Stimulated activated naive CD8-positive, alpha-beta T cell treated with anti-CD3 and anti-CD28 coated beads, Interleukin-15, Interleukin-2, amounts not matched to agents 100 ng/mL and 50 ng/mL, for 24 hours (primary cell): ENCODE measurements around the gene PRMT3.

Experiments used
- H3K27ac Mint-ChIP-seq: one replicate; pipeline ENCODE4 v1.8.0; 2021; ENCODE audit warnings: mild to moderate bottlenecking, mixed read lengths
- H3K27me3 Mint-ChIP-seq: one replicate; pipeline ENCODE4 v1.8.0; 2021; ENCODE audit warnings: mixed read lengths
- H3K36me3 Mint-ChIP-seq: one replicate; pipeline ENCODE4 v1.8.0; 2021; ENCODE audit warnings: low read depth, mixed read lengths
- H3K4me1 Mint-ChIP-seq: one replicate; pipeline ENCODE4 v1.8.0; 2021; ENCODE audit warnings: low read depth, mixed read lengths
- H3K4me3 Mint-ChIP-seq: one replicate; pipeline ENCODE4 v1.8.0; 2021; ENCODE audit warnings: mild to moderate bottlenecking, mixed read lengths
- H3K9me3 Mint-ChIP-seq: one replicate; pipeline ENCODE4 v1.8.0; 2021; ENCODE audit warnings: mixed read lengths

PRMT3 gene

DNA sequence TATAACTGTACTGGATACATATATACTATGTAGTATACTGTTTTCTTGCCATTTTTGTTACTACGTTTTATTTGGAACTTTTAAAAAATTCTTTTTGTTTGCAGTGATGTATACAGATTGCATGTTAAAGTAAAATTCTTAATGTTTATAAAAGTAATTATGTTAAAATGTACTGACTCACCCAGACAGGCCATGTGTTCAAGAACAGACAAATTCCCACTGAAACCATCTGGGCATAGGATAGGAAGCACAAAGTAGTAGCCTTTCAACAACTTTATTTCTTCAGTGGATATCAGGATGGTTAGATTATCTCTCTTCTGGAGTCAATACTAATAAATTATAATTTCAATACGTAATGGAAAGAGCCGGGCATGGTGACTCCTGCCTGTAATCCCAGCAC is 19.8 kb downstream of the PRMT3 start:
- Mint-ChIP-seq H3K4me1 (no peaks in the 10 kb centered on the region), H3K4me3 (no peak overlapping the region), H3K27ac (no peak overlapping the region), H3K27me3 (no peaks in the 10 kb centered on the region), H3K9me3 (no peaks in the 10 kb centered on the region), H3K36me3 (peaks cover 62% of the 10 kb centered on the region)

DNA sequence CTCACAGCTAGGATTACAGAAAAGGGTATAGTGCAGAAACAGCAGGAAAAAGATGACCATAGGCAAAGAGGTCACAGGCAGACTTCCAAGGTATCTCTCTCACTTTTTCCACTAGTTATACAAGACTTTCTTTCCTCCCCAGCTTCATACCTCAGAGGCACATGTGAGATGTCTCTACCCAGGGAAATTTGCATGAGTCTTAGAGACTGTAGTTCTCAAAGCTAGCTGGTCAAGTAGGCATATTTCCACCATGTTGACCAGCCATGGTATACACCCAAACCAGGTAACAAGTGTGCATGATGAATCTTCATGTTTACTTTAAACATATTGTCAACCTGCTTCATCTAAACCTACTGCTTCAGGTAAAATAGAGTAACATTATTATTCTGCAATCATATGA is 27.9 kb downstream of the PRMT3 start:
- no peak overlapping the region for H3K4me3 Mint-ChIP-seq
- H3K27me3 Mint-ChIP-seq = no peaks in the 10 kb centered on the region
- no peaks in the 10 kb centered on the region for H3K9me3 Mint-ChIP-seq
- H3K4me1 Mint-ChIP-seq = peaks cover 28% of the 10 kb centered on the region
- H3K27ac Mint-ChIP-seq = peak overlapping the region; percentile 47
- H3K36me3 Mint-ChIP-seq = peaks cover 90% of the 10 kb centered on the region

DNA sequence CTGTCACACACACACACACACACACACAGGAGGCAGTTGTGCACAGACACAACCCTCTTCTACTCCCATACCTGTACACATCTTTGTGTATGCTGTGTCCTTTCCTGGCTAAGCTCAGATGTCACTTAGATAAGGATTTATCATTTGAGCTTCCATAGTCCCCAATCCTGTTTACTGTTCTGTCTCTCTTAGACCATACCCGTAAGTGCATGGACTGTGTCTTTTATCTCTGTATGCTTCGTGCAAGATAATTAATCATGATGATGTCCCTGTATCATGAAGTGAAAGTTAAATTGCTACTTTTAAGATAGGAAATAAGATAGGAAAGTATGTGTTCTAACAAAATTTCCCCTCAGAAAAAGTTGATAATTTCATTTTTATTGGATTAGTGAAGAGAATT is 30.3 kb downstream of the PRMT3 start:
- H3K27ac Mint-ChIP-seq = peak overlapping the region; percentile 61
- H3K4me3 Mint-ChIP-seq = no peak overlapping the region
- peaks cover 41% of the 10 kb centered on the region for H3K4me1 Mint-ChIP-seq
- no peaks in the 10 kb centered on the region for H3K9me3 Mint-ChIP-seq
- peaks cover 90% of the 10 kb centered on the region for H3K36me3 Mint-ChIP-seq
- no peaks in the 10 kb centered on the region for H3K27me3 Mint-ChIP-seq

DNA sequence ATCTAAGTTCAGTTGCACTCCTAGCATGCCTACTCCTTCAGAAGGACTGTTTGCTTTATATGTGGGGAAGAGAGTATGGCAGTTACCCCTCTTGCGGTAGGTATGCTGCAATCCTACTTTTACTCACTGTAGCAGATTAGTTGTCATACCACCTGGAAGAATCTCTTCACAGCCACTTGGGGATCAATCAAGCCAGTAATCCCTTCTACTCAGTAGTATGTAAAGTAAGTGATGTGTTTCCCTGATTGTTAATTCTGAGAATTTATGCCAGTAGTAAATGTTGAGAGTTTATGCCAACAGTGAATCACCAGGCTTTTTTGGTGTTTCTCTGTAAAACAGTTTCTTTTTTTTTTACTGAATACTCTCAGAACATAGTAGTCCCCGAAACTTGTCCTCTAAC is 34.4 kb downstream of the PRMT3 start:
- Mint-ChIP-seq H3K4me3 (no peak overlapping the region), H3K9me3 (no peaks in the 10 kb centered on the region), H3K27ac (peak overlapping the region; percentile 28), H3K27me3 (no peaks in the 10 kb centered on the region), H3K36me3 (peaks cover 80% of the 10 kb centered on the region), H3K4me1 (peaks cover 20% of the 10 kb centered on the region)

DNA sequence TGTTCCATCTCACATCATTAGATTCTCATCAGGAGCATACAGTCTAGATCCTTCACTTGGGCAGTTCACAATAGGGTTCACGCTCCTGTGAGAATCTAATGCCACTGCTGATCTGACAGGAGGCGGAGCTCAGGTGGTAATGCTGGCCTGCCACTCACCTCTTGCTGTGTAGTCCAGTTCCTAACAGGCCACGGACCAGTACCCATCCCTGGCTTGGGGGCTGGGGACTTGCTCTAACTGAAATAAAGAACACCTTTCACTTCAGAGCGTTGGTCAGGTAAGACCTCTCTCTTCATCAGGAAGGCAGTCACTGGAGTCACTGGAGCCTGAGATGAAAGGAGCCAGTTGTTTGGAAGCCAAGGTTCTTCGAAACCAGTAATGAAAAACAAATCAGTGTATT is 41.7 kb downstream of the PRMT3 start:
- Mint-ChIP-seq H3K4me3 (no peak overlapping the region), H3K27ac (no peak overlapping the region), H3K27me3 (no peaks in the 10 kb centered on the region), H3K9me3 (no peaks in the 10 kb centered on the region), H3K4me1 (no peaks in the 10 kb centered on the region), H3K36me3 (peaks cover 53% of the 10 kb centered on the region)

DNA sequence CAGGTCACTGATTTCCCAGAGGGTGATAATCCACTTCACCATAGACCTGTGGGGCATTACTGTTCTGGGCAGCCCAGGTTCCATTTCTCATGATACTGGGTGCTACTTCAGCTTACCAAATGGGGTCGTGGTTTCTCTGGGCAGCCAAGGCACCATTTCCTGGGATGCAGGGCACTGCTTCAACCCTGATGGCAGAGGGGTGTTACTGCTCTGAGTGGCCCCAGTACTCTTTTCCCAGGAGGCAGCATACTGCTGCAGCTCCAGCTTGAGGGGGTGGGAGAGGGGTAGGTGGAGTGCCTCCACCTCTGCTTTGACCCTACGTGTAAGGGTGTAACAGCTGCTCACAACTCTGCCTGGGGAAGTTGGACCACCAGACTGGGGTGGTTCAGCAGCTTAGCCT is 51.1 kb downstream of the PRMT3 start:
- Mint-ChIP-seq H3K4me3 (no peak overlapping the region), H3K27ac (no peak overlapping the region), H3K9me3 (no peaks in the 10 kb centered on the region), H3K36me3 (peaks cover 55% of the 10 kb centered on the region), H3K27me3 (no peaks in the 10 kb centered on the region), H3K4me1 (peaks cover 4% of the 10 kb centered on the region)

DNA sequence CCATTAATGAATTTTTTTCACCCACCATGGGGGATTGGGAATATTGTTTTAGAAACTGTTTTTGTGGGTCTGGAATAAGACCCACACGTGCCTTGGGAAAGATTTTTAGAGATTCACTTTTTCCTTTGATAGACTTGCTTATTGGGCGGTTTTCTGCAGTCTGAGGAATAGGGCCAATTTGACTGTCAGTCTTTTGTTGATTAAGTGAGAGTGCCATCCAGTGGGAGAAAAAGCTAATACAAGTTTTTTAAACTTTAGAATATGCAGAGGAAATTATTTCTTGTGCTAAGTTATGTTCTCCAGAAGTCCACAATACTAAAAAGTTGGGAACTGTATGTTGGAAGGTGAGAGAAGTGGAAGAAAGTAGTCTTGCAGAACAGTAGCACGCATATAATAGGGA is 56.1 kb downstream of the PRMT3 start:
- no peak overlapping the region for H3K27ac Mint-ChIP-seq
- no peaks in the 10 kb centered on the region for H3K4me1 Mint-ChIP-seq
- H3K4me3 Mint-ChIP-seq = no peak overlapping the region
- H3K27me3 Mint-ChIP-seq = no peaks in the 10 kb centered on the region
- H3K36me3 Mint-ChIP-seq = peaks cover 41% of the 10 kb centered on the region
- H3K9me3 Mint-ChIP-seq = no peaks in the 10 kb centered on the region

DNA sequence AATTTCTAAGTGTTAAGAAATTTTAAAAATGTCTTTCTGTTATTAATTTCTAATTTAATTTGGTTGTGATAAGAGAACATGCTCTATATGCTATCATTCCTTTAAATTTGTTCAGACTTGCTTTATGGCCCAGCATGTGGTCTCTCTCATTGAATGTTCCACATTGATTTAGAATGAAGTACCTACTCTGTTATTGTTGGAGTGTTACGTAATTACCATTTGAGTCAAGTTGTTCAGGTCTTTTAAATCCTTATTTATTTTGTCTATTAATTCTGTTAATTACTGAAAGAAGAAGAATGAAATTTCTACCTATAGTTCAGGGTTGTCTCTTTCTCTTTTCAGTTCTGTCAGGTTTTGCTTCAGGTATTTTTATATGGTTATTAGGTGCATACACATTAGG is 57.0 kb downstream of the PRMT3 start:
- no peaks in the 10 kb centered on the region for H3K27me3 Mint-ChIP-seq
- no peak overlapping the region for H3K27ac Mint-ChIP-seq
- no peaks in the 10 kb centered on the region for H3K4me1 Mint-ChIP-seq
- no peak overlapping the region for H3K4me3 Mint-ChIP-seq
- no peaks in the 10 kb centered on the region for H3K9me3 Mint-ChIP-seq
- H3K36me3 Mint-ChIP-seq = peaks cover 44% of the 10 kb centered on the region

DNA sequence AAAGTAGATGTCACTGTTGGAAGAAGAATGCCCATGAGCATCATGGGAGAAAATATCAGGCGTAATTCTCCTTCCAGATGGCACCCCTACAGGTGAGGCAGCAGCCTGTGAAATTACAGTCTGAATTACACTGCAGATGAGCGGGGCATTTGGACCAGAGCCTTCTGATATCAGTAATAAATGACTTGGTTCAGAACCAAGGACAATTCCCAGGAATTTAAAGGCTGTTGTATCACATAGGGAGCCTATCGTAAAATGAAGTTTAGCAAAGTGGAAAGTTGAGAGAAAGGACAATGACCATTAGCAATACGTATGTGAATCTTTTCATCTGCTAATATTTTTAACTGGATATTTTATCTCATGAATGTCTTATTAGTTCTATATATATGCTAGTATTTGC is 61.3 kb downstream of the PRMT3 start:
- Mint-ChIP-seq H3K9me3 (no peaks in the 10 kb centered on the region), H3K27me3 (no peaks in the 10 kb centered on the region), H3K27ac (no peak overlapping the region), H3K4me1 (peaks cover 4% of the 10 kb centered on the region), H3K36me3 (peaks cover 54% of the 10 kb centered on the region), H3K4me3 (no peak overlapping the region)

DNA sequence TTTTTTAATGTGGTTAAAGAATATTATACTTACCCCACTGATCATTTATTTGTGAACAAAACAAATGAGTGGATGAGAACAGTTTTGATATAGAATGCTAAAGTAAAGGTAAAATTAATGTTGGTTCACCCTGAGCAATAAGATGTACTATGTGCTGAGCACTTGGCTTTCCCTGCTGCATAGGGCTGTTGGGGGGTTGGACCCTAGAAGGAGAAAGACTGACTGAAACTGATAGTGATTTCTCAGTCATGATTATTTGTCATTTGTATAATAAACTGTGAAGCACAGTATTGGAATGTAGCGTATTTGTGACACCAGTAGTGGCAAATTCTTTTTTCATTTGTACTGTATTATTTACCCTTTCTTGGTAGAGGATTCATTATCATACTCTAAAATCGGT is 63.3 kb downstream of the PRMT3 start:
- Mint-ChIP-seq H3K4me1 (peaks cover 4% of the 10 kb centered on the region), H3K9me3 (no peaks in the 10 kb centered on the region), H3K27ac (no peak overlapping the region), H3K27me3 (no peaks in the 10 kb centered on the region), H3K36me3 (peaks cover 60% of the 10 kb centered on the region), H3K4me3 (no peak overlapping the region)

DNA sequence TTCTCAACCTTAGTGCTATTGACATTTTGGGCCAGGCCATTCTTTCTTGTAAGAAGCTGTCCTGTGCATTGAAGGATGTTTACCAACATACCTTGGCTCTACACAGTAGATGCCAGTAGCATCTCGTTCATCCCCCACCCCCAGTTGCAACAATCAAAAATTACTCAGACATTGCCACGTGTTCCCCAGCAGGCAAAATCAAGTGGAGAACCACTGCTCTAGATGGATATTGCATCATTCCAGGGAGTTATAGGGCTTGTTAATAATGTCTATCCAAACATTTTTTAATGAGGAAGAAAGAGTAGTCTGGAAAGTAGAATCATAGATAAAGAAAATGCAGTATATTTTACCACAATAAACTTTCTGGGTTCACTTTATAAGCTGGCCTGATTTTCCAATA is 64.1 kb downstream of the PRMT3 start:
- H3K9me3 Mint-ChIP-seq = no peaks in the 10 kb centered on the region
- peaks cover 4% of the 10 kb centered on the region for H3K4me1 Mint-ChIP-seq
- H3K27me3 Mint-ChIP-seq = no peaks in the 10 kb centered on the region
- H3K27ac Mint-ChIP-seq = no peak overlapping the region
- no peak overlapping the region for H3K4me3 Mint-ChIP-seq
- H3K36me3 Mint-ChIP-seq = peaks cover 59% of the 10 kb centered on the region

DNA sequence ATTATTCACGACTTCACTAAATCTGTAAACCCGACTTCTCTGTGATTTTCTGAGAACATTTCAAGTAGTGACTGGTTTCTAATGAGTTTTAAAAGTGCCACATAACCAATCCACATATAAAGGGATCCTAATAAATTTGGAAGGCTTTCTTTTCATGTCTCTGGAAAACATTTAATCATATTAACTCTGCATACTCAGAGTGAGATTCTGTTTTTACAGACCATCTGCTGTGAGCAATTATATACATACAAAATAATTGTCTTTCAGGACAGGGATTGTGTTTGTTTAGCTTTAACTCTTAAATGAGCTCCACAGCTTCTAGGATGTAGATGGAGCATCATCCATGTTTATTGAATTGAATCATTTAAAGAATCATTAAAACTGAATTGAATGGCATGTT is 65.1 kb downstream of the PRMT3 start:
- Mint-ChIP-seq H3K27ac (no peak overlapping the region), H3K9me3 (no peaks in the 10 kb centered on the region), H3K4me3 (no peak overlapping the region), H3K27me3 (no peaks in the 10 kb centered on the region), H3K4me1 (peaks cover 4% of the 10 kb centered on the region), H3K36me3 (peaks cover 62% of the 10 kb centered on the region)

DNA sequence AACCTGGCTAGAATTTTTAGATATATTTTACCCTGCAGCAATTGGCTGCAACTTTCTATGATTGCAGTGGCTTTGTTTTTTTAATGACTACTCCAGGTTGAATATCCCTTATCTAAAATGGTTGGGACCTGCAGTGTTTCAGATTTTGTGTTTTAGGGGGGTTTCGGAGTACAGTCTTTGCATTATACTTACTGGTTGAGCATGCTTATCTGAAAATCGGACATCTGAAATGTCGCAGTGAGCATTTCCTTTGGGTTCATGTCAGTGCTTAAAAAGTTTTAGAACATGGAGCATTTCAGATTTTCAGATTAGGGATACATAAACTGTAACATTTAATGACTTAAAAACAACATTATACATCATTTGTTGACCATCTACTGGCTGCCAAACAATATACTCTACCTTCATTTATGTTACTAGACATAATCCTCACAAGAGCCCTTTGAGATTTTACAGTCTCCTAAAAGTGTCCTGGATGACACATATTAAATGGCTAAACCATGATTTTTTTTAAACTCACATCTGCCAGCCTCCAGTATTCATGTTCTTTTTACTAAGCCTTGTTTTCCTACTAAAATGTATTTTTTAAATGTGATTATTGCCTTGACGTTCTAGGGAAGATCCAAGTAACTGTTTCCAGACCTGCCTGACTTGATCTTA is 66.3 kb downstream of the PRMT3 start:
- no peak overlapping the region for H3K27ac Mint-ChIP-seq
- no peaks in the 10 kb centered on the region for H3K9me3 Mint-ChIP-seq
- no peak overlapping the region for H3K4me3 Mint-ChIP-seq
- H3K36me3 Mint-ChIP-seq = peaks cover 64% of the 10 kb centered on the region
- H3K4me1 Mint-ChIP-seq = peaks cover 4% of the 10 kb centered on the region
- H3K27me3 Mint-ChIP-seq = no peaks in the 10 kb centered on the region

DNA sequence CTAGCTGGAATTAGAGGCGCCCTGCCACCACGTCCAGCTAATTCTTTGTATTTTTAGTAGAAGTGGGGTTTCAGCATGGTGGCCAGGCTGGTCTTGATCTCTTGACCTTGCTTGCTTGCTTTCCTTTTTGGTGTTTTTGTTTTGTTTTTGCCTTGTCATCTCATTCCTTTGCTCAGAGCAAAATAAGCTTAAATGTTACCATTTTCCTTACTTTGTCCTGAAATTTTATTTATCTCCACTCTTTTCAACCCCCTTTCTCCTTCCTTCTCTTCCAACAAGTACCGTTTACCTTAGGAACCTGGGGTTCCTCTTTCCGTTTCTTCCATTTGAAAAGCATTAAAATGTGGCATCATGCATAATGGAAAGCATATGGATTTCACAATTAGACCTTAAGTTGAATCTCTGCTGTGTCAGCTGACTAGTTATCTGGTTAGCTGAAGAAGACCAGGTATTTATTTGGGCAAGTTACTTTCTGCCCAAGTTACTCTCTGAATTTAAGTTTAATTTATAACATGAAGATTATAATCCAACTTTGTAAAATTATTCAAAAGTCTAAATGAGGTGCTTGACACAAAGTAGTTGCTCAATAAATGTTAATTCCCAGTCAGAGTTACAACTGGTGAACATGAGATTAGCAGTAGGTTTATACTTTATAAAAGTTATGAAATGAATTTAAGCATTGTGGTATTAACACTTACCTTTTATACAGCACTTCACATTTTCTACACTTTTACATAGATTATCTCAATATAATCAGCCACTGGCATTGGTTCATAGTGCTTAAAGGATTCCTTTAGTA is 69.7 kb downstream of the PRMT3 start:
- Mint-ChIP-seq H3K27ac (no peak overlapping the region), H3K27me3 (no peaks in the 10 kb centered on the region), H3K9me3 (no peaks in the 10 kb centered on the region), H3K36me3 (peaks cover 71% of the 10 kb centered on the region), H3K4me3 (no peak overlapping the region), H3K4me1 (no peaks in the 10 kb centered on the region)

DNA sequence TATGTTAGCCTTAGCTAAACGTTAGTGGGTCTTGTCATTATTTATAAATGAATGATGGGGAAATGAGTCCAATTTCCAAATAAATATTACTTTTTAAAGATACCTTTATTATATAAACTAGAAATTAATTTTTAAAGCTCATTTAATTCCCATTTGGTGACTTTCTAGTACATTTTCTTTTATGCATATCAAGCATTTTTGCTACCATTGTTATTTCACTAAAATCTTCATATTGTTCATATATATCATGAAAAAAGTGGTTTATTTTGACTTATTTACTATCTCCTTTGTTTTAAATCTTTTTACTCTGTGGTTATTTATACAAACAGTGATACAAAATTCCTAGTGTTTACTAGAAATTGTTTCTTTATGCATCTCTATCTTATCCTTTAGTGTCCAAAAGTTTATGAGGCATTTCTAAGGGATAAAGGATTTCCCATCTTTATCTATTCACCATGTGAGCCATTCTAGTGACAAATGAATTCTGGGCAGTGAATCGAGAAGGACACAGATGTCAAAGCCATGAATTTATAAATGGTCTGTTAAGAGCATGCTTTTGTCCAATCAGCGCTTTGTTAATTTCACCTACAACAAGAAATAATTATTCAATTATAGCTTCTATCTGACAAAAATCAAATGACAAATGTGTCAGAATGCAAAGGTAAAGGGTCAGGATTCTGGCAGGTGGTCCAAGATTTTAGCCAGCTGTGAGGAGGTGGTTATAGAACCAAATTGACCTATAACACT is 70.6 kb downstream of the PRMT3 start:
- Mint-ChIP-seq H3K4me1 (no peaks in the 10 kb centered on the region), H3K27me3 (no peaks in the 10 kb centered on the region), H3K9me3 (no peaks in the 10 kb centered on the region), H3K36me3 (peaks cover 72% of the 10 kb centered on the region), H3K4me3 (no peak overlapping the region), H3K27ac (no peak overlapping the region)
